HFFc6 (cell line): ENCODE results near the gene LDLRAD4. TPM values are rescaled to one million over a fixed set of nuclear protein-coding genes. Genes with fewer than 3 reads are reported as not detected.

Experiments
- DNase-seq: peaks from one replicate; pipeline ENCODE4 v3.0.0-alpha.2; 2018
- H3K27ac Mint-ChIP-seq: 2 replicates; pipeline ENCODE4 v1.8.0; 2020; ENCODE audit warnings: mild to moderate bottlenecking, mixed read lengths
- H3K27me3 Mint-ChIP-seq: 2 replicates; pipeline ENCODE4 v1.8.0; 2021; ENCODE audit warnings: mild to moderate bottlenecking, moderate library complexity, mixed read lengths; ENCODE audit not compliant: insufficient read depth
- H3K36me3 Mint-ChIP-seq: 2 replicates; pipeline ENCODE4 v1.8.0; 2021; ENCODE audit warnings: low read depth, mixed read lengths
- H3K4me1 Mint-ChIP-seq: 2 replicates; pipeline ENCODE4 v1.8.0; 2020; ENCODE audit warnings: low read depth, mixed read lengths
- H3K4me3 Mint-ChIP-seq: 2 replicates; pipeline ENCODE4 v1.8.0; 2020; ENCODE audit warnings: mild to moderate bottlenecking, moderate library complexity, mixed read lengths
- H3K9me3 Mint-ChIP-seq: 2 replicates; pipeline ENCODE4 v1.8.0; 2020; ENCODE audit warnings: mild to moderate bottlenecking, mixed read lengths
- total RNA-seq, 6 experiments: library from RNA; stranded (reverse); fragmentation: NEBNext Ultra II Directional; extraction: Animal tissue kit (Norgen Biotek cat#: 25700); gene quantifications; 2 replicates in 1 of 6; 3 replicates in 5 of 6; pipeline ENCODE4 v1.2.3, GENCODE V29; 2021
- TF ChIP-seq, protein P1 (sequence below): fragments of 200-600 bp; sonication (generic); IDR thresholded peaks from 2 replicates; pipeline ENCODE4 v1.5.0; 2021; ENCODE audit warnings: antibody characterized with exemption, mild to moderate bottlenecking

LDLRAD4 gene
- total RNA-seq, 6 experiments from 2014 or later, result not detected

DNA sequence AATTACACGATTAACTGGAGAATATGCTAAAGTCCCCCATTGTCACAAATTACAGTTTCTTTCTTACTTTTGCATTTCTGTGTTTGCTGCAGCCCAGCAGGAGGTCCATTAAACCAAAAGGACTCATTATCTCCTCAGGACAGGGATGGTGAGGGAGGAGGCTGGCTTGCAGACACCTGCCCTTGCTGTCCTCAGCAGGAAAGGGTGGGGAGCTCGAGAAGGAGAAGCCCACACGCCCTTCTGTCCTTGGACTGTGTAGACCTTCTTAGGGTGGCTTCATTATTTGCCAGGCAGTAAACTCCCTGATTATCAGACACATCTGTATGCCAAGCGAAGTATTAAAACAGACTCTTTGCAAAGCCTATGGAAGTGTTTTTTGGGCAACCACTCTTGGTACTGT lies 196.0 kb downstream of the LDLRAD4 start:
- TF ChIP-seq, protein P1, sequence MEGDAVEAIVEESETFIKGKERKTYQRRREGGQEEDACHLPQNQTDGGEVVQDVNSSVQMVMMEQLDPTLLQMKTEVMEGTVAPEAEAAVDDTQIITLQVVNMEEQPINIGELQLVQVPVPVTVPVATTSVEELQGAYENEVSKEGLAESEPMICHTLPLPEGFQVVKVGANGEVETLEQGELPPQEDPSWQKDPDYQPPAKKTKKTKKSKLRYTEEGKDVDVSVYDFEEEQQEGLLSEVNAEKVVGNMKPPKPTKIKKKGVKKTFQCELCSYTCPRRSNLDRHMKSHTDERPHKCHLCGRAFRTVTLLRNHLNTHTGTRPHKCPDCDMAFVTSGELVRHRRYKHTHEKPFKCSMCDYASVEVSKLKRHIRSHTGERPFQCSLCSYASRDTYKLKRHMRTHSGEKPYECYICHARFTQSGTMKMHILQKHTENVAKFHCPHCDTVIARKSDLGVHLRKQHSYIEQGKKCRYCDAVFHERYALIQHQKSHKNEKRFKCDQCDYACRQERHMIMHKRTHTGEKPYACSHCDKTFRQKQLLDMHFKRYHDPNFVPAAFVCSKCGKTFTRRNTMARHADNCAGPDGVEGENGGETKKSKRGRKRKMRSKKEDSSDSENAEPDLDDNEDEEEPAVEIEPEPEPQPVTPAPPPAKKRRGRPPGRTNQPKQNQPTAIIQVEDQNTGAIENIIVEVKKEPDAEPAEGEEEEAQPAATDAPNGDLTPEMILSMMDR, result no peak
- H3K36me3 Mint-ChIP-seq, result no peaks in the 10 kb centered on the region
- no peak overlapping the region for H3K27ac Mint-ChIP-seq
- no peak for DNase-seq
- no peaks in the 10 kb centered on the region for H3K4me1 Mint-ChIP-seq
- H3K4me3 Mint-ChIP-seq, result no peak overlapping the region
- H3K9me3 Mint-ChIP-seq, result peaks cover 20% of the 10 kb centered on the region
- H3K27me3 Mint-ChIP-seq, result no peaks in the 10 kb centered on the region; the same call in 1 of the 2 replicates

DNA sequence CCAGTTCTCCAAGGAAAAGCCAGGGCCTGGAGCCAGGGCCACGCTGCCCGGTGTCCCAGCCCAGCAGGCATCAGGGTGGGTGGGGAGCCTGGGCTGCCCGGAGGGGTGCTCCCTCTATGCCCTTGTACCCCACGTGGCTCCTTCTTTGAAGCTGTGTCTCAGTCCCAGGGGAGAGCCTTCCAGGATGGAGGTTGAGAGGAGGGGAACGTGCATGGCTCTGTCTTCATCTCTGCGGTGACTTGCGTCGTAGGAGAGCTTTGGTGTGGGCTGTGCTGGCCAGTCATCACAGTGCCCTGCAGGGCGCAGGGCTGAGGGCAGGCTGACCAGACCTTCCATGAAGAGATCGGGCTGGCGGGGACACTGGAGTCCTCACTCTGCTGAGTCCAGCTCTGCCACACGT lies 197.2 kb downstream of the LDLRAD4 start:
- TF ChIP-seq, protein P1, result no peak
- Mint-ChIP-seq H3K9me3 (peaks cover 20% of the 10 kb centered on the region), H3K4me3 (no peak overlapping the region), H3K27ac (no peak overlapping the region), H3K4me1 (no peaks in the 10 kb centered on the region), H3K36me3 (no peaks in the 10 kb centered on the region), H3K27me3 (no peaks in the 10 kb centered on the region)
- DNase-seq, result no peak

DNA sequence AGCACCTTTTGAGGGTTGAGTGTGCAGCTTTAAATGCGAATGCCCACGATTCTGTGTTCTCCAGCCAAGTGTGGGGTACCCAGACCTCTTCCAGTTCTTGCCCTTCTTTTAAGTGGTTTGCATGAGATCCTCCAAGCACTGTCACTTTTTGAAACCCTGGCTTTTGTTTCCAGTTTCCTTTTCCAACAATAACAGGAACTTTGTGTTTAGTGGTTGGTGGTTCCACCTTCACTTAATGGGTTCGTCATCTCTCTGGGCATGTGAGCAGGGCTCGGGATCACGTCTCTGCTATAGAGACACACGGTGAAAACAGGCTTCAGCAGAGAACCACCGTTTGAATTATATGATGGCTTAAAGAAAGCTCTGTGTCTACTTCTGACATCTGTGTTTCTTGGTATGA lies 197.6 kb downstream of the LDLRAD4 start:
- TF ChIP-seq, protein P1, result no peak
- no peaks in the 10 kb centered on the region for H3K4me1 Mint-ChIP-seq
- H3K4me3 Mint-ChIP-seq, result no peak overlapping the region
- peaks cover 19% of the 10 kb centered on the region for H3K9me3 Mint-ChIP-seq
- no peak for DNase-seq
- H3K27ac Mint-ChIP-seq, result no peak overlapping the region
- no peaks in the 10 kb centered on the region for H3K27me3 Mint-ChIP-seq
- H3K36me3 Mint-ChIP-seq, result no peaks in the 10 kb centered on the region

DNA sequence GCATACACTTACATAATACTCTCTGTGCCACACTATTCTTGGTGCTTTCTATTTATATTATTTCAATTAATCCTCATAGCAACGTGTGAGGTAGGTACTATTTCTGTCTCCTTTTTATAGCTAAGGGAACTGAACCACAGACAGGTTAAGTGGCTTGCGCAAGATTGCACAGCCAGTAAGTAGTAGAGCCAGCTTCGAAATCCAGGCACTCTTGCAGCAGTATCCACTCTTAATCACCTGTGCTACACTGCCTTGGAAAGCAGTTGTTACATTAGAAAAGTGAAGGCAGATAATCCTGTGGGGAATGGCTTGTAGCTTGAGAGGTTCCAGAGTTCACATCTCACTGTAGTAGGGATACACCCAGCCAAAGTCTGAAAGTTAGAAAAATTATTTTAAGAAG lies 198.3 kb downstream of the LDLRAD4 start:
- Mint-ChIP-seq H3K4me3 (no peak overlapping the region), H3K36me3 (no peaks in the 10 kb centered on the region), H3K27me3 (no peaks in the 10 kb centered on the region), H3K4me1 (no peaks in the 10 kb centered on the region), H3K9me3 (peaks cover 13% of the 10 kb centered on the region; the same call in 1 of the 2 replicates), H3K27ac (no peak overlapping the region)
- DNase-seq, result no peak
- TF ChIP-seq, protein P1, result no peak

DNA sequence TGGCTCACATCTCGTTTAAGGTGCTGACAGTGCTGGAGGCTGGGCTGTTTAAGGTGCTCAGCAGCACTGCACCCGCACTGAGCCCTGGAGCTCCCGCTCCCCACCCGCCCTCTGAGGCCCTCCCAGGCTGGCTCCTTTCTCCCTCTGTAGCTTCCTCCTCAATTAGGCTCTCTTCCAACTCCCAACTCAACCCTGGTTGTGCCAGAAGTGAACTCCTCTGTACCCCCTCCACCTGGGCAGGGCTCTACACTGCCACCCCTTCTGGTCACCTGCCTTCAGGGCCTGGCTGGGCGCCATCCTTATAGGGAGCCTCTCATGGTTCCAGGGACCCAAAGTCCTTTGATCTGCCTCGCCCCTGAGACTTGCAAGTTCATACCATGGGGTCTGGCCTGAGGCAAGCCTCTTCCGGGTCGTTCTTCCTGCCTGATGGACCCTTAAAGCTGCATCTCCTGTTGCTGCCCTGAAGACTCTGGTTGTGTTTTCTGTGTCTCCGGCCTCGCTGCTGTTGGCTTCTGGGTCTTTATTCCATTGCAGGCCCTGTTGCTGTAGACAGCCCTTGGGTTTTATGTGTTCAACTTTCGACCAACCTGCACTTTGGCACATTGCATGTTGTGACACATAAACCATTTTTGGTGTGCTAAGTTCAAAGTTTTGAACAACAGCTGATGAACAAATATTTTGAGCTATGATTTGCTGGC lies 199.6 kb downstream of the LDLRAD4 start:
- TF ChIP-seq, protein P1, result no peak
- Mint-ChIP-seq H3K27me3 (no peaks in the 10 kb centered on the region), H3K36me3 (no peaks in the 10 kb centered on the region), H3K4me3 (no peak overlapping the region), H3K4me1 (no peaks in the 10 kb centered on the region), H3K27ac (no peak overlapping the region), H3K9me3 (peaks cover 5% of the 10 kb centered on the region; the same call in 1 of the 2 replicates)
- no peak for DNase-seq
